Activated CD4-positive, alpha-beta T cell treated with anti-CD3 and anti-CD28 coated beads for 48 hours (primary cell): ENCODE results near the gene NAV2.
A peak's percentile ranks its signal among the peaks of the same experiment; 100 is the strongest.

Experiments
- DNase-seq: peaks from one replicate; pipeline ENCODE4 v3.0.0-alpha.2; 2020

NAV2 gene, protein sequence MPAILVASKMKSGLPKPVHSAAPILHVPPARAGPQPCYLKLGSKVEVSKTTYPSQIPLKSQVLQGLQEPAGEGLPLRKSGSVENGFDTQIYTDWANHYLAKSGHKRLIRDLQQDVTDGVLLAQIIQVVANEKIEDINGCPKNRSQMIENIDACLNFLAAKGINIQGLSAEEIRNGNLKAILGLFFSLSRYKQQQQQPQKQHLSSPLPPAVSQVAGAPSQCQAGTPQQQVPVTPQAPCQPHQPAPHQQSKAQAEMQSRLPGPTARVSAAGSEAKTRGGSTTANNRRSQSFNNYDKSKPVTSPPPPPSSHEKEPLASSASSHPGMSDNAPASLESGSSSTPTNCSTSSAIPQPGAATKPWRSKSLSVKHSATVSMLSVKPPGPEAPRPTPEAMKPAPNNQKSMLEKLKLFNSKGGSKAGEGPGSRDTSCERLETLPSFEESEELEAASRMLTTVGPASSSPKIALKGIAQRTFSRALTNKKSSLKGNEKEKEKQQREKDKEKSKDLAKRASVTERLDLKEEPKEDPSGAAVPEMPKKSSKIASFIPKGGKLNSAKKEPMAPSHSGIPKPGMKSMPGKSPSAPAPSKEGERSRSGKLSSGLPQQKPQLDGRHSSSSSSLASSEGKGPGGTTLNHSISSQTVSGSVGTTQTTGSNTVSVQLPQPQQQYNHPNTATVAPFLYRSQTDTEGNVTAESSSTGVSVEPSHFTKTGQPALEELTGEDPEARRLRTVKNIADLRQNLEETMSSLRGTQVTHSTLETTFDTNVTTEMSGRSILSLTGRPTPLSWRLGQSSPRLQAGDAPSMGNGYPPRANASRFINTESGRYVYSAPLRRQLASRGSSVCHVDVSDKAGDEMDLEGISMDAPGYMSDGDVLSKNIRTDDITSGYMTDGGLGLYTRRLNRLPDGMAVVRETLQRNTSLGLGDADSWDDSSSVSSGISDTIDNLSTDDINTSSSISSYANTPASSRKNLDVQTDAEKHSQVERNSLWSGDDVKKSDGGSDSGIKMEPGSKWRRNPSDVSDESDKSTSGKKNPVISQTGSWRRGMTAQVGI (N-terminal part only)

DNA sequence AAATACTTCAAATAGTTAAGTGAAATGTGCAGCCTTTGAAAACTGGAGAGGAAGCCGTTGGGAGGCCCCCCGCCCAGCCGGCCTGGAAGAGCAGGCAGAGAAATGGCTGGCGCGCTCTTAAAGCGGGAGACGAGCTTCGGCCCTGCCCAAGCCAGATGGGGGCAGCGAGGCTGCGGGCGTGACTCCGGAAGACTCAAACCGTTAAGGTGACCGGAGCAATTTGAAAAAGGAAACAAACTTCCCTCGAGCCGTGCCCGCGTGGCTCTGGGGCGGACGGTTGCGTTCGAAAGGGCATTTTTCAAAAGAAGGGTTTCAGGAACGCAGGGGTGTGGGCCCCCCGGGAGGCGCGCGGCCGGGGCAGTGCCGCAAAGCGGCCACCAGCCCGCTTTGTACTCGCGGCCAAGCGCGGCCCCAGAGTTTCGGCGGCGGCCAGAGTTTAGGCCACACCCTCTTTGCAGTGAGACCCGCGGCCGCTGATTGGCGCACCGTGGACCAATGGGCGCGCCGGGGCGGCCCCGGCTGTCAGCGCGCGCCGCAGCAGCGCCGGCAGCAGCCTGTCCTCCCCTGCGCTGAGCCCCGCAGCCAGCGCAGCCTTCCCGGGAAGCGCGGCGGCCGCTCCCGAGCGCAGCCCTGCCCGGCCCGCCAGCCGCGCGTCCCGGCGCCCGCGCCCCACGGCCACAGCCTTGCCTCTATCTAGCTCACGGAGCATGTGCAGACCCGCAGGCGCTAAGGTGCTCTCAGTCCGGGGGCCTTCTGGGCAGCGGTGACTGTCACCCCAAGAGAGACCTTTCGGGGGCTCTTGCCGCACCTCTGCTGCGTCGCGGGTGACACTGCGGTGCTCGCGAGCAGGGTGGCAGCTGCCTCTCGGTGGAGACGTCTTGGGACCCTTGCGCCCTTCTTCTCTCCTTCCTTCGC, at the start of gene NAV2:
Gene NAV2, plus strand, starts transcription at position 557 of the 915 bp plus-strand sequence. CDS start 859 bp downstream, outside the sequence.
- peak; percentile 79 for DNase-seq

DNA sequence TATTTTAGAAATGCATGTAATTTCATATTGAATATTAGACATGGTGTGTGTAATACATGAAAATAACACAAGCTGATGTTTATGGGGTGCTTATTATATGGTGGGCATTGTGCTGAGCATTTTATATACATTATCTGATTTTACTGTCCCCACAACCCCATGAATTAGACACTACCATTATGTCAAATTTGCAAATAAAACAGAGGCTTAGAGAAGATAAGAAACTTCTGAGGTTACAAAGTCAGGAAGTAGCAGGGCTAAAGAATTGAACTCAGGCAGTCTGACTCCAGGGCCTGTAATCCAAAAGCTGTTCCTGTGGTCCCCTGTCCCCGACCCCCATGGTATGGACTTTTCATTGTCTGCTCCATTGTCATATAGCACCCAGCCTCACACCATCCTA, 49.4 kb upstream of the NAV2 start:
- DNase-seq: no peak

DNA sequence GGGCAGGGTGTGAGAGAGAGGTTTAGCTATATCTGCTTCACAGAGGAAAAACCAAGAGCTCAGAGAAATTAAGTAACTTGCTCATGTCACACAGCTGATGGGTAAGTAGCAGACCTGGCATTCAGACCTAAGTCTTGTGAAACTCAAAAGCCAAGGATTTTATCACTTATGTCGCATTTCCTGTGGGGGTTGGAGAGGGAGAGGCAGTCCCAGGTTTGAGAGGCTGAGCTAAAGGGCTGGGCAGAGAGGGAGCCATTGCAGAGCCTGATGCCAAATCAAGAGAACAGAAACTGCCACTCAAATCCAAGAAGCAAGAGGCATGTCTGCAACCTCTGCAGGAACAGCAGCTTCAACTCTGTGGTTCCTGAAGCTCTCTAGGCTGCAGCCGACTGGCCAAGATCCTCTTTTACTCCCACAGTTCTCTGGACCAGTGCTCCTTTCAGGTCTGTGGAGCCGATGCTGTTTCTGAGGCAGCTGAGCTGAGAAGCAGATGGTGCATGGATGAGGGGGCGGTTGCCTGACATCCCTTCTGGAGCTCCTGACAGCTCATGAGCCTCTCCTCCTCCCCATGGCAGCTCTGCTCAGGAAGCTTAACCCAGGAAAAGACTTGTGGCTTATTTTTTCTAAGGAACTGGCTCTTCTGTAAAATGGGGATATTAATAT, 47.6 kb upstream of the NAV2 start:
- DNase-seq: no peak

DNA sequence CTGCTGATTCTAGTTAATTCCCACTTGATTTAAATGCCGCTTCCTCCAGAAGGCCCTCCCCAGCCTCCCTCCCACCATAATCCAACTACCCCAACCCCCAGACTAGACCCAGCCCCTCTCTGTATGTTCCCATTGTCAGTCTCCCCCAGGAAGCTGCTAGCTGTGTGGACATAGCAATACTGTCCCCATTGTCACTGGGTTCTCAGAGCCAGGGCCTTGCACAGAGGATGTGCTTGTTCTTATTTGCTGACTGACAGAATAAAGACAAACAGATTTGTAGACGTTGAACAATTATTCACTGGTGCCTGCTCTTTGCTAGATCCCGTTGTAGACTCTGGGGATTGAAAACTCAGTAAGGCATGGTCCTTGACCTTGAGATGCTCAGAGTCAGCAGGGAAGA, 45.7 kb upstream of the NAV2 start:
- no peak for DNase-seq

DNA sequence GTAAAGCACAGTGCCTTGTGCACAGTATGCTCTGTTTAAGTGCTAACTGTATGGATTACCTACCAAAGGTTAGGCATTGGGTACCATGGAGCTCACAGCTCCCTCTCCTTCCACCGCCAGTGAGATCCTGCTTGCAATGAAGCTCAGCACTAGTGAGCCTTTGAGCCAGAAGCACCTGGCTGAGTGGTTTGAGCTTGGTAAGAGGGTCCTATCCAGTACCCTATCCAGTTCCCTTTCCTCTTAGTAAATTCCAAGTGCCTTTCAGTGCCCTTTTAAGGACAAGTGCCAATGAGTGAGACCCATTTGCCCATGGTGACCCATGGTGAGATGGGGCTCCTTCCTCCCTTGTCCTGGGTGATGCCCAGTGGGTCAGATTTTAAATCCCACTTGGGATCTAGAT, 43.1 kb upstream of the NAV2 start:
- DNase-seq: no peak

DNA sequence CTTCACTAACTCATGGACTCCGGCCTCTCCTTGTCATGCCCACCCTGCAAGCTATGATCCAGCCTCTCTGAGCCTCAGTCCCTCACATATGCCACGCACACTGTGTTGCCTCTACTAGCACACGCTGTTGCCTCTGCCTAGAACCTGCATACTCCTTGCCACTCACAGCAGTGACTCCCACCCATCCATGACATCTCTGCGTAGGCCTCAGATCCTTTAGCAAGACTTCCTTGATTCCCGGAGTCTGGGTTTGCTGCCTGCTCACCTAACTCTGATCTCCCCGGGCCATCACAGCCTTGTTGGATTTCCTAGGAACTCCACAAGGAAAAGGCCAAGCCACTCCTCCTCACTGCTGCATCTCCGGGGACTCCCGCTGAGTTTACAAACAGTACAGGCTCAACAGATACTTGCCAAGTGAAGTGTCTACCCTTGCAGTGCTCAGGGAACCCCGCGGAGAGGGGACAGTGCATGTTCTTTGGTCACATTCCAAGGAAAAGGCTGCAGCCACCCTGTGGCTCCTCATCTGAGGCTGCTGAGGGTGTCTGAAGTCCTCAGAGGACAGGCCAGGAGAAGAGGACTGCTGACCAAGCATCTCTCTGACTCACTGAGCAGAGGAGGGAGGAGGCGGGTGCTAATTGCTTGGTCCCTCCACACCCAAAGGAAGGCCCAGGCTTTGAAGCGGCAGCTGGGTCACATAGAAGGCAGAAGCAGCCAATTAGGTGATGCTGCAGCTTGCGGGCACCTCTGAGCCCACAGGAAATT, 42.4 kb upstream of the NAV2 start:
- DNase-seq: no peak

DNA sequence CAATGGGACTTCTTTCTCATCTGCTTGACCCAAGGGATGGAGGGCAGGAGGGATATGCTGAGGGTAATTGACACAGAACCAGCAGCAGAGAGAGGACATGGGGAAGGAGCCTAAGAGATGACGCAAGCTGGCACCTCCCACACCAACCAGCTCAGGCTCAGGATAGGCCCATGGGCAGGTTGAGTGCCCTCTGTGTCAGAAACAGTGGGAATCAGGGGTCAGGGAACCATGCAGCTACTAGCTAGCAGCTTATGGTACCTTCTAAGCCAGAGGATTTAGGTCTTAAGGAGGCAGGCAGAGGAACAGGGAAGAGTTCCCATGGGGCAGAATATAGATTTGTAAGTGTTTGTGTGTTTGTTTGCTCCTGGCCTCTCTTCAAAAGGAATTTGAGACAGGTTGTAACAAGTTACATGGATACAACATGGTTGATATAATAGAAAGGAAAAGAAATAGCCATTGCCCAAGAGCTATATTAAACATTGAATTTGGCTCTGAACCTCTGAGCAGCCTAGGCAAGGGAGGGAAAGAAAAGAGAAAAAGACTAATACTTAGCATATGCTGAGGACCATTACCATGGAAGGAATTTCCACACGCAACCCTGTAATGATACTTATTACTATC, 39.9 kb upstream of the NAV2 start:
- no peak for DNase-seq

DNA sequence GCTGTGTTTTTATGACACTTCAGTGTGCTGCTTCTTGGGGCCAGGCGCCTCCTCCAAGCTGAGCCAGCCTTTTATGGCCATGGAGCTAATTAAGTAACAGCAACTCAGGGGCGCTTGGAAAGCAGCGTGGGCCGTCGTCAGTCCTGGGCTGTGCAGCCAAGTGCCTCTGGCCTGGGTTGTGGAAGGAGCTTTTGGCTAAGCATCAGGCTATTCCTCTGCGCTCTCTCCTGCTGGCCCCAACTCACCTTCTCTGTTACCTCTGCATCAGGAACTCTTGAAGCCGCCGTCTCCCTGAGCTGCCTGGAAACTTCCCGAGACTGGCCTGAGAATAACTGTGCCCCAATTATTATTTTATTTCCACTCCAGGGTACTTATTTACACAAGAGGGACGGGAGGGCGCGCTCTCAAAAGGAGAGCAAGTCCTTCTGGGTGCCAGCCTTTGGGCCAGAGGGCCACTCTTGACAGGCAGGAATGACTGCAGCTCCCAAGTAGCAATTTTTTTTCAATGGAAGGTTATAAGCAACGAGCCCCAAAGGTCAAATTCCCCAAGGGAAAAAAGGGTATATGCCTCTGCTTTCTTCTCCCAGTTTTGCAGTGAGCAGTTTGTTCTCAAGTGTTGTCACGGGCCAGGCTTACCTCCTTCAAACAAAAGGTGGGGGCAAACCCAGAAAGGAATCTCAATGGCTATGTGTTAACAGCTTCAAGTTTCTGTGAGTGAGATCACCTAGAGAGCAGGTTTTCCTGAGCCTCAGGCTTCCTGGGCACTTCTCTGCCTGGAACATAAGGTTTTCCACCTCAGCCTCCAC, 38.5 kb upstream of the NAV2 start:
- no peak for DNase-seq

DNA sequence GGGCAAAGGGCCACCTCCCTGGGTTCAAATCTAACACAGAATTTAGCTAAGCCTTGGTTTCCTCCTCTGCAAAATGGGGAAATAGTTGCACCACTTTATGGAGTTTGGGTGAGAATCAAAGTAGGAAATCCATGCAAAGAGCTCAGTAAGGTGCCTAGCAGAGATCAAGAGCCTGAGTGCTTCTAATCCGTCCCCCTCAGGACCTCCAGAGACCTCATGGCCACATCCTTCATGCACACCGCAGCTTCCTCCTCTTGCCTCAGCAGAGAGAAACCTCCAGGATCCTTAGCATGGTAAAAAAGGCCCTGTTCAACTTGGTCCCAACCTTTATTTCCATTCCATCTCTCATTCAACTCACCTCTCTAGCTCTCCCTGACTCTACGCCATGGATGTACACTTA, 37.8 kb upstream of the NAV2 start:
- DNase-seq: no peak

DNA sequence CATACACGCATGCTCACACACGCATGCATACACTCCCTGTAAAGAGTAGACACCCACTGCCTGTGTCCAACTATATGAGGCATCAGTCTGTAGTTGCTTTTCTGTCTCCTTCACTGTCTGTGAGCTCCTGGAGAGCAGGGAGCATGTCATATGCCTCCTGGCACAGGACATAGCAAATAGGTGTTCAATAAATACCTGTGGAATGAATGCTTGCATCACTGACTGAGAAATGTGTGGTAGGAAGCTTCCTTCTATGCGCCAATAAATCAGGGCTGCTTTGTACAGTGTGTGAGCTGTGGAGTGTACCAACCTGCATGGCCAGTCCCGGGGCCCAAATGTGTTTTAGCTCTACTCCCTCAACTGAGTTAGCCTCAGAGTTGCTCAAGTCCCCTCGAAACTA, 37.2 kb upstream of the NAV2 start:
- no peak for DNase-seq

DNA sequence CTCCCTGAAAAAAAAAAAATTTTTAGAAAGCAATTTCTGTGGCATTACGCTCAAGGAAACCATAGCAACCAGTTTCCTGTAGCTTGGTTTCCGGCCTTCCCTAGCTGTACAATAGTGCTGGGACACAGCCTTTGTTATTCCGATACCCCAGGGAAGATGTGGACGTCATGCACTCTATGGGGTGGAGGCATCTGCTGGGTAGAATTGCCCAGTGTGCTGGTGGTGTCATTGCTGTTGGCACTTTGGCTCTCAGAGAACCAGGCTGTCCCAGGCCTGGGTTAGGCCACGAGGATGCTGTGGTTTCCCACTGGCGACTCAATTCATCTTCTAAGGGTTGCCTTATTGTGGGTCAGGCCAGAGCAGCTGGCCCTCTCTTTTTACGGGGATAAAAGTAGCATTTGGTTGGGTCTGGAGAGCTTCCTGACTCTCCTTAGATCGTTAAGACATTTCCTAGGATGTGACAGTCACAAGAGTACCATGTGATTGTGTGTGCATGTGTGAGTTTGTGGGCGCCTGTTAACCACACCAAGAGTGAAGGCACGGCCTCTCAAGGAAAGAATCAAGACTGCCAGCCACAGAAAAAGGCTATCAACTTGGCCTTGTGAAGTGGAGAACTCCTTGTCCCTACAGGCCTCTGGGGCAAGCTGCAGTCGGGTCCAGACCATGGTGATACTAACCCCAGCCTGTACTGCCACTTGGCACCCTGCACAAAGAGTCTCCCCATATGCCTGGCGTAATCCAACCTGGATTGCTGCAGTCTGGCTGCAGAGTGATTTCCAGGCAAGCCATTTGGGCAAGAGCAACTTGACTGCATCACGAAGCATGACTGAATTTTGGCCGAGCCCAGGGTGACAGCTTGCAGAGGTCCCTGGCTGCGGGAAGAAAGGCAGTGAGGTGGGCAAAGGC, 35.9 kb upstream of the NAV2 start:
- DNase-seq: no peak

DNA sequence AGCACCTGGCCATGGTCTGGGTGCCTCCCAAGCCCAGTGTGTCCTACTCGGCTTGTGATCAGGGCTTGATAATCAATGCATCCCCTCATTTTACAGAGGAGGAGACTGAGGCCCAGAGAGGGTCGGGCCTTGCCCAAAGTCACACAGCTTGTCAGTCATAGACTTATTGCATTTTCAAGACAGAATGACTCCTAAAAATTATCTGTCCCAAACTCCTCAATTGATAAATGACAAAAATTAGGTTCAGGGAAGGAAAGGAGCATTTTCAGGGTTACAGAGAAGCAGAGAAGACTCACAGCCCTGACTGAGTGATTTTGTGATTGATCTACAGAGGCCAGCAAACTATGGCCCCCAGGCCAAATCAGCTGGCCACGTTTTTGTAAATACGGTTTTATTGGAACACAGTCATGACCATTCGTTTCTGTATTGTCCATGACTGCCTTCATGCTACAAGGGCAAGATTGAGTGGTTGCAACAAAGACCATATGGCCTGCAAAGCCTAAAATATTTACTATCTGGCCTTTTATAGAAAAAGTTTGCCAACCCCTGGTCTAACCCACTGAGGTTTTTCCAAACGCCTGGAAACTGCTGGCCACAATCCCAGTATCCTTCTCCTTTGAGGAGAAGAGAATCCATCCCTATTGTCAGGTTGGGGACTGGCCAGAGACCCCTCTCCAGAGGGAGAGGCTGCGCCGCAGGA, 35.1 kb upstream of the NAV2 start:
- DNase-seq: no peak

DNA sequence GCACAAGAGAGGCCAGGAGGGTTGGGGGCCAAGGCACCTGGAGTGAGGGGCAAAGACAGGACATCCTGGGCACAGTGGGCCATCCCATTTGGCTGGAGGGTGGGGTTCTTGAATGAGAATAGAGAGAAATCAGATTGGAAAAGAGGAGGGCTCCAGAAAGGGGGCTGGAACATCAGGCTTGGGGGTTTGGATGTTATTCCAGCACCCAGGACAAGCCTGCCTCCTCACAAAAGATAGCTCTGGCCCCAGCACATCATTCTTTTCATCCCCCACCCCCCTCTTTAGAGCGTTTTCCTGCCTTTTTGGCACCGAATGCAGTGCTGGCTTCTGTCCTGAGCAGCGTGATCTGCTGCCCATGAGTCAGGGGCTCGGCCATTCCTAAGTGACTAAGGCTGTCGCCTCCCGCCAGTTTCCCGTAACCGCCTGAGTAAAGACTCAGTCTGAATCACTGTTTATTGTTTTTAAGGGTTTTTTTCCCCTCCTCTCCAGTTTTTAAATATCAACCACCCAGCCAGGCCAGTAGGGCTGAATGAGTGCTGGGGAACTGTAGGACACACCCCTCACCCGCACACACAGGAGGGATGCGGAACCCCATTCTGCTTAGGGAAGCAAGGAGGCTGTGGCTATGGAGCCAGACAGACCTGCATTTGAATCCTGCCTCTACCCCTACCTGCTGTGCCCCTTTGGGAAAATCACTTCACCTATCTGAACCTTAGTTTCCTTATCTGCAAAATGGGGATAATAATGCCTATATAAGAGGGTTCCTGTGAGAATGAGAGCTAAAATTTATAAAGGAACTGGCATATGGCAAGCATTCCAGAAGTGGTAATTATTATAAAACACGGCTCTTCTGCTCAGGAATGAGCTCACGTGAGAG, 32.4 kb upstream of the NAV2 start:
- DNase-seq: no peak

DNA sequence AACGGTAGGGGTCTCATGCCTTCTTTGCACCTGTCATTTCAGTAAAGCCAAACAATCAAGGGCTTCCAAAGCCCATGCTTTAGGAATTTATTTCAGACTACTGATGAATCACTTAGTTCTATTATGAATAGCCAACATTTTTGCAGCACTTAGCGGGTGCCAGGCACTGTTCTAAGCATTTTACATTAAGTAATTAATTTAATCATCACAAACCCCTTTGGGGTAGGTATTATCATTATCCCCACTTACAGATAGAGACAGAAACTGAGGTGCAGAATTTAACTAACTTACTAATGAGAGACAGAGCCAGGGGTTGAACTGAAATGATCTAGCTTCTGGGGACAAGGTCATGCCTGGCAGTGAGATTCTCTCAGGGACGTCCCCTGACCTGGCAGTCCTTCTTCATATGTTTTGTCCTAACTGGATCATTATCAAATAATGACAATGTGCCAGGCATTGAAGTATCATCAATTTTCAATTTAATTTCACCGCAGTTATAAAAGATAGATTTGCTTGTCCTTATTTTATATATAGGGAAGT, 31.7 kb upstream of the NAV2 start:
- no peak for DNase-seq

DNA sequence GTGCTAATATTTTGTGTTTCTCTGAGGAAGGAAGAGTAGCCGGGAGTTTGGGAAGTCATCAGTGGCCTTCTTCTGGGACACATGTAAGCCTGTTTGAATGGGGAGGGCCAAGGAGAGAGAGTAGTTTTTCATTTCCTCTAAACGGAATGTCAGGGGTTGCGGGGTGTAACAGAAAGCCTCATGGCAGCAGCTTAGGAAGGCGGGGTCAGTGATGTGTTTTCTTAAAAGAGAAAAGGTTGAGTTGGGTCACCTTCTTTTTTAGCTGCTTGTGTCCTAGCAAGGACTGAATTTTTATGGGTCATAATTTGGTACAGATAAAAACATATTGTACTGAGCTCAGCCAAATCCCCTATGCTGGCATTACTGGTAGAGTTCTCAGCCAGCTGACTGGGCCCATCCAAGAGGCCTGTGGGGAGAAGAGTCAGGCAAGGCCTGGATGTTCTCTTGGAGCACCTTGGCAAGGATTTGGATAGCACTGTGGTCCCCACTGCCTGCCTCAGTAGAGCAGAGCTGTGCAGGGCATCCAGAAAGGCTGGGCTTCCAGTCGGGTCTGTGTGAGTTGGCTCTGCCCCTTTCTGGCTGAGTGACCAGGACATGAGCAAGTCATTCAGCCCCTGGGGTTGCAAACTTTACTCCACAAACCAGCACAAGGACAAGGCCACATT, 29.4 kb upstream of the NAV2 start:
- DNase-seq: no peak

DNA sequence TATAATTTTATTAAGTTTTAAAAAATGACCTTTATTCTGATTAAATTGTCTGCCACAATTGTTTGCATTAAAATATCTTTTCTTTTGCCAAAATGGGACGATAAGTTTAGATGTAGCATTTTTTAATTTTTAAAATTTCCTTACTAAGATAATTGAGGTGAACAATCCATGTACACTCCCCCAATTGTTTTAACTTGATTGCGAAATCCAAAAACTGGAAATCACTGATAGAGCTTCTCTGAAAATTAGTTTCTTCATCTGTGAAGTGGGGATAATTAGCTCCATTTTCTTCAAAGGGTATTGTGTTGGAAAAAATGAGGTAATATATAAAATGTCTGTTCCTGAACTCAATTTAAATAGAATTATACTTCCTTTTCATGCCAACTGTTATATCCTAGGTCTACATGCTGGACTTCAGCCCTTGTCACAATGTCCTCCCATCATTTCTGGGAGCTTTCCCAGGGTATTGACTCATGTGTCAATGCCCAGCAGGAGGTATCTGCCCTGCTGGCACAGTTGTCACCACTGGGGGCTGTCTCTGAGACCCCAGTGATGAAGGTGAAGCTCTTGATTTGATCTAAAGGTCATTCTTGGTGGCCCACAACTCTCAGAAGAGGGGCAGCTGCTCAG, 28.7 kb upstream of the NAV2 start:
- no peak for DNase-seq
